Lower lobe of right lung (tissue), 2 donors: ENCODE results near the gene FBXO33. TPM values are rescaled to one million over a fixed set of nuclear protein-coding genes. Genes with fewer than 3 reads are reported as not detected.

Source experiments
- ATAC-seq, 2 donors: fragments of 200-7000 bp; cut with Tn5 transposase; one replicate each; pipeline ENCODE4 v1.9.1; 2020 to 2022; ENCODE audit warnings: mild to moderate bottlenecking in 2 of 2, moderate library complexity in 2 of 2
- DNase-seq: peaks from one replicate; pipeline ENCODE4 v3.0.0-alpha.2; 2020
- H3K27ac ChIP-seq: fragments of 200-600 bp; one replicate; pipeline ENCODE4 v1.8.0; 2022
- H3K27me3 ChIP-seq: fragments of 200-600 bp; one replicate; pipeline ENCODE4 v1.8.0; 2022; ENCODE audit warnings: low read depth
- H3K36me3 ChIP-seq: fragments of 200-600 bp; one replicate; pipeline ENCODE4 v1.8.0; 2022; ENCODE audit warnings: mild to moderate bottlenecking
- H3K4me1 ChIP-seq: fragments of 200-600 bp; one replicate; pipeline ENCODE4 v1.8.0; 2022
- H3K4me3 ChIP-seq: fragments of 200-600 bp; one replicate; pipeline ENCODE4 v1.8.0; 2022; ENCODE audit warnings: mild to moderate bottlenecking
- H3K9me3 ChIP-seq: fragments of 200-600 bp; one replicate; pipeline ENCODE4 v1.8.0; 2022
- CTCF ChIP-seq: fragments of 200-600 bp; IDR thresholded peaks from one replicate; pipeline ENCODE4 v1.8.0; 2022; ENCODE audit warnings: antibody characterized with exemption, mild to moderate bottlenecking
- intact Hi-C: fragments of 100-400 bp; cut with DNase I; formaldehyde crosslinking; loops from one replicate; pipeline ENCODE4 v1.11.0; 2022
- total RNA-seq: library from RNA; stranded (reverse); fragmentation: NEBNext Ultra II Directional; extraction: Animal tissue kit (Norgen Biotek cat#: 25700); gene quantifications from one replicate; pipeline ENCODE4 v1.2.1, GENCODE V29; 2021
- donor health status: DM: no; HTN: yes; CAD: no; lungs with severe emphysema.

Gene FBXO33
- total RNA-seq, 1 donor from 2014 or later = 12.8 TPM

- H3K27ac ChIP-seq = no peak overlapping the region
- no peaks in the 10 kb centered on the region for H3K27me3 ChIP-seq
- intact Hi-C loops = no loop called here
- no peak for DNase-seq
- H3K36me3 ChIP-seq = no peaks in the 10 kb centered on the region
- H3K4me1 ChIP-seq = no peaks in the 10 kb centered on the region
- no peak for TF ChIP-seq CTCF
- no peak overlapping the region for H3K4me3 ChIP-seq
- ATAC-seq = no peak
- no peaks in the 10 kb centered on the region for H3K9me3 ChIP-seq
Observed at GRCh38 chr14:39447175-39447661, 15.0 kb upstream of the FBXO33 start.

- H3K4me1 ChIP-seq = no peaks in the 10 kb centered on the region
- no peak overlapping the region for H3K4me3 ChIP-seq
- intact Hi-C loops = no loop called here
- TF ChIP-seq CTCF = no peak
- H3K9me3 ChIP-seq = no peaks in the 10 kb centered on the region
- H3K27me3 ChIP-seq = no peaks in the 10 kb centered on the region
- H3K27ac ChIP-seq = no peak overlapping the region
- ATAC-seq = no peak
- no peak for DNase-seq
- H3K36me3 ChIP-seq = no peaks in the 10 kb centered on the region
Observed at GRCh38 chr14:39446131-39446744, 14.0 kb upstream of the FBXO33 start.

DNA sequence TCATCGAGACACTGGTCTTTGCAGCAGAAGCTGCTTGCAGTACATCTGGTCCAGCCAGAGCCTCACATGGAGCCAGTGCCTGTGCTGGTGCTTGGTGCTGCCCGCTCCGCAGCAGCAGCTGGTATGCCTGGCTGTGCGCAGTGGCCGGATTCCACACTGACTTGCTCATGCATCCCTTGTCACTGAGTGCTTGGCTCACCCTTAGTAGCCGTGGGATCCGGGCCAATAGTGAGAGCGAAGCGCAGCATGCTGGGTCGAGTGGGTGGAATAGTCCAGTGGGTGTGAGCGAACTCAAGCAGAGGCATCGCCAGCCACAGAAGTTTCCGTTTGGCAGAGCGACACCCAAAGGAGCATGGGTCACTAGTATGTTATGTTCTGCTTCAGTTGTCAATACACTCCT, 10.1 kb upstream of the FBXO33 start:
- Histone ChIP-seq H3K4me1 (no peaks in the 10 kb centered on the region), H3K4me3 (no peak overlapping the region), H3K27me3 (no peaks in the 10 kb centered on the region), H3K9me3 (no peaks in the 10 kb centered on the region), H3K36me3 (no peaks in the 10 kb centered on the region), H3K27ac (no peak overlapping the region)
- intact Hi-C loops = no loop called here
- no peak for TF ChIP-seq CTCF
- ATAC-seq (no peak), DNase-seq (no peak)

GRCh38 chr14:39441805-39442204, 9.6 kb upstream of the FBXO33 start:
- DNase-seq (no peak), ATAC-seq (no peak)
- H3K27me3 ChIP-seq = no peaks in the 10 kb centered on the region
- no peak overlapping the region for H3K4me3 ChIP-seq
- H3K27ac ChIP-seq = no peak overlapping the region
- no peaks in the 10 kb centered on the region for H3K9me3 ChIP-seq
- no peaks in the 10 kb centered on the region for H3K36me3 ChIP-seq
- no peak for TF ChIP-seq CTCF
- intact Hi-C loops = no loop called here
- H3K4me1 ChIP-seq = no peaks in the 10 kb centered on the region

DNA sequence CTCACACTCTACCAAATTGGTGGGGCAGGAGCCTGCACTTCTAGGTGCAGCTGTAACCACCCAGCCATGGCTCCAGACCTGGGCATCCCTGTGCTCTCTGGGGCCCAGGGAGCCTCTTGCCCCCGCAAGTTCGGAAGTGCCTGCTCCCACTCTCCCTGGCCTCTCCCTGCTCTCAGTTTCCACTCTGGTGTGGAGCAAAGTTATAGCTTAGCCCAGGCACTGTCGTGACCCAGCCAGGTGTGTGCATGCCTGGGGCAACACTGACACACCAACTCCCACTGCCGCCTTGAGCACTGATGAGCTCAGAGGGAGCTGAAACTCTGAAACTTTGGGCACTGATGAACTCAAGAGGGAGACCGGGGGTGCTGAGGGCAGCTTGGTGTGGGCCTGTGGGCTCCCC, 8.7 kb upstream of the FBXO33 start:
- ATAC-seq (peak in 1 of 2 donors; percentile 17), DNase-seq (no peak)
- Histone ChIP-seq H3K36me3 (no peaks in the 10 kb centered on the region), H3K9me3 (no peaks in the 10 kb centered on the region), H3K27ac (no peak overlapping the region), H3K4me1 (no peaks in the 10 kb centered on the region), H3K27me3 (no peaks in the 10 kb centered on the region), H3K4me3 (no peak overlapping the region)
- TF ChIP-seq CTCF = no peak
- intact Hi-C loops = no loop called here
